Peyer's patch (tissue), 4 donors: Measurements from ENCODE around the gene EMB.

Experiments
- POLR2A ChIP-seq, 2 donors: fragments of 450-650 bp; IDR thresholded peaks; one replicate each; pipeline ENCODE4 v1.5.1; 2017; ENCODE audit warnings: antibody characterized with exemption in 2 of 2, mild to moderate bottlenecking in 2 of 2, moderate library complexity in 2 of 2
- TF ChIP-seq, protein P1 (sequence below), 6 experiments: fragments of 450-650 bp in 4 of 6; fragments of 200-600 bp in 2 of 6; sonication (generic) in 1 of 6; IDR thresholded peaks; one replicate each; pipeline ENCODE4 v1.5.1; 2017 to 2019; ENCODE audit warnings: antibody characterized with exemption in 6 of 6, mild to moderate bottlenecking in 3 of 6, moderate library complexity in 1 of 6

GRCh38 chr5:50415912-50416311 lies 25.2 kb downstream of the EMB start:
- TF ChIP-seq POLR2A (IDR thresholded peaks at IDR 0.05): no peak
- TF ChIP-seq, protein P1, sequence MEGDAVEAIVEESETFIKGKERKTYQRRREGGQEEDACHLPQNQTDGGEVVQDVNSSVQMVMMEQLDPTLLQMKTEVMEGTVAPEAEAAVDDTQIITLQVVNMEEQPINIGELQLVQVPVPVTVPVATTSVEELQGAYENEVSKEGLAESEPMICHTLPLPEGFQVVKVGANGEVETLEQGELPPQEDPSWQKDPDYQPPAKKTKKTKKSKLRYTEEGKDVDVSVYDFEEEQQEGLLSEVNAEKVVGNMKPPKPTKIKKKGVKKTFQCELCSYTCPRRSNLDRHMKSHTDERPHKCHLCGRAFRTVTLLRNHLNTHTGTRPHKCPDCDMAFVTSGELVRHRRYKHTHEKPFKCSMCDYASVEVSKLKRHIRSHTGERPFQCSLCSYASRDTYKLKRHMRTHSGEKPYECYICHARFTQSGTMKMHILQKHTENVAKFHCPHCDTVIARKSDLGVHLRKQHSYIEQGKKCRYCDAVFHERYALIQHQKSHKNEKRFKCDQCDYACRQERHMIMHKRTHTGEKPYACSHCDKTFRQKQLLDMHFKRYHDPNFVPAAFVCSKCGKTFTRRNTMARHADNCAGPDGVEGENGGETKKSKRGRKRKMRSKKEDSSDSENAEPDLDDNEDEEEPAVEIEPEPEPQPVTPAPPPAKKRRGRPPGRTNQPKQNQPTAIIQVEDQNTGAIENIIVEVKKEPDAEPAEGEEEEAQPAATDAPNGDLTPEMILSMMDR (IDR thresholded peaks at IDR 0.05): no peak
